Measurements from ENCODE around the gene ZNF205. TPM values are rescaled to one million over a fixed set of nuclear protein-coding genes. Genes with fewer than 3 reads are reported as not detected.

ZNF205 gene
- total and polyA plus RNA-seq, 2 of the 13 experiments (the other 11 are each of a cell fraction or from before 2014, with no cell fraction given) = 5.8 to 10.2 TPM

- TF ChIP-seq PHF21A (CRISPR knock-in tag; IDR thresholded peaks at IDR 0.05) (peak; percentile 85), ZNF34 (CRISPR knock-in tag; IDR thresholded peaks at IDR 0.05; ENCODE audit: borderline replicate concordance) (0 out of 2 replicates have a peak, but pooled peaks have one; percentile 39), KLF6 (CRISPR knock-in tag; IDR thresholded peaks at IDR 0.05) (0 out of 2 replicates have a peak, but pooled peaks have one; percentile 60), CBX5 (CRISPR knock-in tag; IDR thresholded peaks at IDR 0.05; ENCODE audit: borderline replicate concordance) (peak; percentile 60; the same call in 1 of the 2 replicates), ZNF616 (CRISPR knock-in tag; IDR thresholded peaks at IDR 0.05; ENCODE audit: low read depth) (no peak), SMYD3 (CRISPR knock-in tag; IDR thresholded peaks at IDR 0.05) (0 out of 2 replicates have a peak, but pooled peaks have one; percentile 61), ZMYM3 (CRISPR knock-in tag; IDR thresholded peaks at IDR 0.05) (peak; percentile 39; the same call in 1 of the 2 replicates), ZBTB8A (CRISPR knock-in tag; IDR thresholded peaks at IDR 0.05; ENCODE audit: borderline replicate concordance, low read depth) (no peak), PRPF4 (IDR thresholded peaks at IDR 0.05; ENCODE audit: low read depth, low read length, poor library complexity, severe bottlenecking) (no peak), ZNF672 (CRISPR knock-in tag; IDR thresholded peaks at IDR 0.05) (peak; percentile 65; the same call in 1 of the 2 replicates), MEIS2 (CRISPR knock-in tag; IDR thresholded peaks at IDR 0.05) (0 out of 2 replicates have a peak, but pooled peaks have one; percentile 56), ZNF784 (CRISPR knock-in tag; IDR thresholded peaks at IDR 0.05; ENCODE audit: borderline replicate concordance) (peak; percentile 41; the same call in 1 of the 2 replicates), ARID2 (CRISPR knock-in tag; IDR thresholded peaks at IDR 0.05; ENCODE audit: borderline replicate concordance) (no peak), ZMAT3 (CRISPR knock-in tag; conservative IDR thresholded peaks at IDR 0.05) (peak; percentile 84; the same call in 1 of the 2 replicates), ZNF780A (CRISPR knock-in tag; IDR thresholded peaks at IDR 0.05) (no peak), ZNF546 (CRISPR knock-in tag; conservative IDR thresholded peaks at IDR 0.05) (peak; percentile 72; the same call in 1 of the 2 replicates), TAF15 (IDR thresholded peaks at IDR 0.05; ENCODE audit: low read depth, low read length, poor library complexity, severe bottlenecking) (peak; percentile 31), HOXA9 (CRISPR knock-in tag; IDR thresholded peaks at IDR 0.05; ENCODE audit: borderline replicate concordance) (no peak), ZFP37 (CRISPR knock-in tag; IDR thresholded peaks at IDR 0.05; ENCODE audit: borderline replicate concordance) (peak; percentile 67; the same call in 1 of the 2 replicates), ZBTB1 (CRISPR knock-in tag; IDR thresholded peaks at IDR 0.05; ENCODE audit: borderline replicate concordance) (no peak), FOXK1 (CRISPR knock-in tag; IDR thresholded peaks at IDR 0.05; ENCODE audit: borderline replicate concordance, low read depth) (peak; percentile 78; the same call in 1 of the 2 replicates), MATR3 (CRISPR knock-in tag; IDR thresholded peaks at IDR 0.05) (no peak)
- TF ChIP-seq, protein P1, sequence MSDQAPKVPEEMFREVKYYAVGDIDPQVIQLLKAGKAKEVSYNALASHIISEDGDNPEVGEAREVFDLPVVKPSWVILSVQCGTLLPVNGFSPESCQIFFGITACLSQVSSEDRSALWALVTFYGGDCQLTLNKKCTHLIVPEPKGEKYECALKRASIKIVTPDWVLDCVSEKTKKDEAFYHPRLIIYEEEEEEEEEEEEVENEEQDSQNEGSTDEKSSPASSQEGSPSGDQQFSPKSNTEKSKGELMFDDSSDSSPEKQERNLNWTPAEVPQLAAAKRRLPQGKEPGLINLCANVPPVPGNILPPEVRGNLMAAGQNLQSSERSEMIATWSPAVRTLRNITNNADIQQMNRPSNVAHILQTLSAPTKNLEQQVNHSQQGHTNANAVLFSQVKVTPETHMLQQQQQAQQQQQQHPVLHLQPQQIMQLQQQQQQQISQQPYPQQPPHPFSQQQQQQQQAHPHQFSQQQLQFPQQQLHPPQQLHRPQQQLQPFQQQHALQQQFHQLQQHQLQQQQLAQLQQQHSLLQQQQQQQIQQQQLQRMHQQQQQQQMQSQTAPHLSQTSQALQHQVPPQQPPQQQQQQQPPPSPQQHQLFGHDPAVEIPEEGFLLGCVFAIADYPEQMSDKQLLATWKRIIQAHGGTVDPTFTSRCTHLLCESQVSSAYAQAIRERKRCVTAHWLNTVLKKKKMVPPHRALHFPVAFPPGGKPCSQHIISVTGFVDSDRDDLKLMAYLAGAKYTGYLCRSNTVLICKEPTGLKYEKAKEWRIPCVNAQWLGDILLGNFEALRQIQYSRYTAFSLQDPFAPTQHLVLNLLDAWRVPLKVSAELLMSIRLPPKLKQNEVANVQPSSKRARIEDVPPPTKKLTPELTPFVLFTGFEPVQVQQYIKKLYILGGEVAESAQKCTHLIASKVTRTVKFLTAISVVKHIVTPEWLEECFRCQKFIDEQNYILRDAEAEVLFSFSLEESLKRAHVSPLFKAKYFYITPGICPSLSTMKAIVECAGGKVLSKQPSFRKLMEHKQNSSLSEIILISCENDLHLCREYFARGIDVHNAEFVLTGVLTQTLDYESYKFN (CRISPR knock-in tag; conservative IDR thresholded peaks at IDR 0.05) = peak; percentile 64
Observed at GRCh38 chr16:3150346-3151218, 38.2 kb downstream of the ZNF205 start (continued).

Data from HepG2 (cell line).